NCI-H2029 treated with DMSO at 0.1 percent for 48 hours (cell line): ENCODE results near the gene DAAM1.

Experiments used
- DNase-seq: peaks from one replicate; lab custom pipeline; 2025; lab: John Stamatoyannopoulos, UW

Gene DAAM1

DNA sequence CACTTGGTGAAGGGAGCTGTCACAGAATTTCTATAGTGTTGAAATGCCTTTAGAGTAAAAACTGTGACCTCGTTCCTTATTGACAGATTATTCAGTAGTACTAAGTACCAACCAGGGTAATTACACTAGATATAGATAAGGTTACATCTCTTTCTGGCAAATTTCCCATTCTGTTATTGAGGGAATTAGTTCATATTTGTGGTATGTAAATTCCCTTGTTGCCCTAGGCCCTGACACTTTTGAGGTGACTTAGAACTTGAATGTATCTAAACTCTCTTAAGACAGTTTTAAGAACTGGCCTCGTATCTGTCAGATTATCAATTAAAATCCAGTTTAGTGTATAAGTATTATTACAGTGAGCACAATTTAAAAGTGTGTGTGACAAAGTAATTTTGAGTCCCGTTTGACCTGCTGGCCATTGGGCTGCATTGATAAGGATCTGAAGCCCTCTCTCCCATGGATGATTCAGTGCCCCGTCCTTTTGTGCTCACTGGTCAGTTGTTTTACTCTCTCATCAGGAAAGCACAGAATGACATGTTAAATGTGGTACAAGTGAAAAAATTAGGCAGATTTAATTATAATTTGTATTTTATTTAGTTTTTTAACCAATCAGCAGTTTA is 153.5 kb downstream of the DAAM1 start:
- no peak for DNase-seq

DNA sequence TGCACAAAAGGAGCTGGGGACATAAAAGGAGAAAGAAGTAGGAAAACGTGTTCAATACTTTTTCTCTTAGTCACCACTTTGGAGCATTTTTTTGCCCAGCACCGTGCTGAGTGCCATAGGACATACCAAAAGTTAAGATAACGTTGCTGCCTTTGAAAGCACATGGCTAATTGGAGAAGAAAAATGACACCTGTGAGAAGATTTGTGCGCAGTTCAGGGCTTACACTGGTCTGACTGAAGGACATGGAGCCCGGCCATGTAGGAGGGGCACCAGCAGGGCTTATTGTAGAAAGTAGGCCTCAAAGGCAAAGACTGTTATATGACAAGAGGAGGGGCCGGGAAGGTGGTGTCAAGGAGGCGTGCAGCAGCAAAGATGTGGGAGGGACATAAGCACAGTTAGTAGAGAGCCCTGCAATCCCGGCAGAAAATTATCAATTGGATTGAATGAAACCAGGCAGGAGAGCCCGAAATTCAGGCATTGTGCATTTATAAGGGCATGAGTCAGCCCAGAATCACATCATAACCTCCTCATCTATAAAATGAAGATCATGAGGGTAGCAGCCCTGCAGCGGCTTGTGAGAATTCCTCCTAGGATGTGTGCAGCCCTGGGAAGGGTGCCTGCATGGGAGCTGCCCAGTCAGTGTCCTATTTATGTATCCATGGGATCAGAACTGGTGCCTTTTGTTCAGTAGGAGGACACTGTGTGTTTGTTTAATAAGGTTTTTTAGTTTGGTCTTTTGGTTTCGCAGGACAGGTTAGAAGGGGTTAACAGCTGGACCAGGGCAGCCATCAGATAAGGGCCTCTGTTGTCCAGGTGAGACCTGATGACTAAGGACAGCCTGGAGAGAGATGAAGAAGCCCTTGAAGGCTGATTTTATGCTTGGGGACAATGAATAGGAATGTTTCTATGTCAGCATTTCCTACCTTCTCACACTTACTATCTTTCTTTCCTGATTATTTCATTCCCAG is 154.3 kb downstream of the DAAM1 start:
- no peak for DNase-seq

- DNase-seq = peak; percentile 48
Observed at GRCh38 chr14:59343585-59343984, 155.1 kb downstream of the DAAM1 start.

- DNase-seq = no peak
Observed at GRCh38 chr14:59344016-59344415, 155.5 kb downstream of the DAAM1 start.

DNA sequence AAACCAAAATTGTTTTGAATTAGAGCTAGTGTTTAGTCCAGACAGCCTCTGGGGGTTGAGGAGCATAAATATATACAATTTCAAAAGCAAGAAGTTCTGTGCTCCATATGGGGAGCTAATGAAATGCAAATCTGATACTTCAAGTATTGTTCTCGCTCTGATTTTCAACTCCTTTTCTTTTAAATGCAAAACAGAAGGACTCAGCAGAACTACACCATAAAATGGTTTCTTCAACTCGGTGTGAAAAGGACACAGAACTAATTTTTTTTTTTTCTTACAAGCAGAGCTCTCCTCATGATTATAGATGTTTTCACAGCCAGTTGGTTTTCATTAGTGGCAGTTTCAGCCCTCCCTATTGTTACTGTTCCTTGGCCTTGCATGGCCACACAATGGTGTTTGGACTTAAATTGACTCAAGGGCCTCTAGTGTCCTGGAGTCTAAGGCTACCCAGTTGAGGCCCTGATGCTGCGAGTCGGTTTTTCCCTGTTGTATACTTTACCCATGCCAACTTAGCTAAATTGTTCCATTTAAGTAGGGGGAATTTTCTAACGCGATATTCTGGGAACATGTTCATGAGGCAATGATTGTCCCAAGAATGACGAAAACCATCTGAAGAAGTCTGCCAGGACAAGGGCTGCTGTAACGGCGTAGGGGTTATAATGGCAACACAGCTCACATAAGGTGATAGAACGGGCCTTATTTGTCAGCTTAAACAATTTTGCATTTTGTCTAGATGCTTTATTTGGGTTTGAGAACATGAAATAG is 156.4 kb downstream of the DAAM1 start:
- DNase-seq = no peak

DNA sequence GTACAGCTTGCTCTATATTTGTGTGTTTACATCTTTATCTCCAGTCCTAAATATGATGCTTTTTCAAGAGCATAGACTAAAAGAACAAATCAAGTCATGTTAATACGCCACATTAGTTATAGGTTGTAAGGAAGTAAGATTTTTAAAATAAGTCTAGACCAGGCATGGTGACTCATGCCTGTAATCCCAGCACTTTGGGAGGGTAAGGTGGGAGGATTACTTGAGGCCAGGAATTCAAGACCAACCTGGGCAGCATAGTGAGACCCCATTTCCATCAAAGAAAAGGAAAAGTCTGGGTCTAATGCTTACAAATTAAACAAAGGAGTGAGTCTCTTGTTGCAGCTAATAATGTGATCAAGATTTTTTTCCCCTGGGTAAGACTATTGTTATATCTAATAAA is 157.9 kb downstream of the DAAM1 start:
- DNase-seq = no peak

- no peak for DNase-seq
Observed at GRCh38 chr14:59346796-59347510, 158.5 kb downstream of the DAAM1 start.

GRCh38 chr14:59347511-59347900 is 159.0 kb downstream of the DAAM1 start:
- DNase-seq = no peak

GRCh38 chr14:59347915-59348314 is 159.4 kb downstream of the DAAM1 start:
- DNase-seq = no peak

DNA sequence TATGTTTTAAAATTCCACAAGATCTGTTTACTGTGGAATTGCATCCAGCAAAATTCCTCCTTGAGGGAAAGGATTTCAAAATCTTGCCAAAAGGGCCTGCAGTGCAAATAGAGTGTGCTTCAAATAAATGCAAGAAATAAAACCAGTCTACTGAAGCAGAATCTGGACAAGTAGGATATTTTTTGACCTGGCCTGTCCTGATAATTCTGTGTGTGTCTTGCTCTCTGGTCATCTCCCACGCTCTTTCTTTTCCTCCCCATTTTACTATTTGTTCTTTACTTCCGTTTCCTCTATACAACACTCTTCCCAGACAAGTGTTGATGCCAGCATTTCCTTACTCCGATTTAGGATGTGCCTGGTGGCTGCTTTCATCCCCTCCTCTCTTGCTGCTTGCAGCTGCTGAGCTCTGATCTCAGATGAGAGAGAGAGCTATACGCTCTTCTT is 160.8 kb downstream of the DAAM1 start:
- no peak for DNase-seq

DNA sequence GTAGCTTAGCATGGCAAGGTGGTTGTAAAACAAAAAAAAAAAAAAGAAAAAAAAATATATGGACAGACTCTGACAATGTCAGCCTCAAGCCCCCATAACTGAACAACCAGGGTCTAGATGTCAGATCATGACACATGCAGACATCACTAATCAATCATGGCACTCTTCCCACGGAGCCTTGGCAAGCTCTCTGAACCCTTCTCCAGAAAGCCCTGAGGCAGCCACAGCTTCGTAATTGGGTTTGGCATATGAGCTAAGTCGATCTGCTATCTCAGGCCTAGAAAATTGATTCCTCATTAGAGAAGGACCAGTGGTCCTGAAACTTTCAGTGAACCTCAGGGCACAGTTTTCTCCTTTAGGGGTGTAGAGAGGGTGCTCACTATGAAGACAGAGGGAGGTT is 164.5 kb downstream of the DAAM1 start:
- DNase-seq = no peak

DNA sequence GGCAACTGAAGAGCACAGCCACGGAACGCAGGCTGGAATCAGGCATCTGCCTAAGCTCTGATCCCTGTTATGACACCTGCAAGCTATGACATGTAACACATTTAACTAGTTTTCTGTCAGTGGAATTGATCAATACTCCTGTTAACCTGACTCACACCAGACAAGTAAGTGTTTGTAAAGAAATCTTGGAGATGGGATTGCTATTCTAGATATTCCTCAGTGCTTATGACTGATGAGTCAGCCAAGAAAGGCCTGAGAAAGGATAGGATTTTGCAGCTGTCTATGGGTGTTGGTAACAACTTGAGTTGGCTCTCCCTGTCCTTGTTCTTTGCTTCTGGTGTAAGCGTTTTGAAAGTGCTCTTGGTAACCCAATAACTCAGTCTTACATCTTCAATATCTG is 166.2 kb downstream of the DAAM1 start:
- no peak for DNase-seq

GRCh38 chr14:59355091-59355490 is 166.6 kb downstream of the DAAM1 start:
- no peak for DNase-seq

- DNase-seq = peak; percentile 93
Observed at GRCh38 chr14:59356312-59356711, 167.8 kb downstream of the DAAM1 start.

- DNase-seq = no peak
Observed at GRCh38 chr14:59356767-59357166, 168.3 kb downstream of the DAAM1 start.

GRCh38 chr14:59358102-59358501 is 169.6 kb downstream of the DAAM1 start:
- DNase-seq = peak; percentile 25

GRCh38 chr14:59358784-59359183 is 170.3 kb downstream of the DAAM1 start:
- no peak for DNase-seq

GRCh38 chr14:59359431-59360124 is 171.1 kb downstream of the DAAM1 start:
- peak; percentile 28 for DNase-seq

GRCh38 chr14:59360233-59360632 is 171.8 kb downstream of the DAAM1 start:
- DNase-seq = no peak

DNA sequence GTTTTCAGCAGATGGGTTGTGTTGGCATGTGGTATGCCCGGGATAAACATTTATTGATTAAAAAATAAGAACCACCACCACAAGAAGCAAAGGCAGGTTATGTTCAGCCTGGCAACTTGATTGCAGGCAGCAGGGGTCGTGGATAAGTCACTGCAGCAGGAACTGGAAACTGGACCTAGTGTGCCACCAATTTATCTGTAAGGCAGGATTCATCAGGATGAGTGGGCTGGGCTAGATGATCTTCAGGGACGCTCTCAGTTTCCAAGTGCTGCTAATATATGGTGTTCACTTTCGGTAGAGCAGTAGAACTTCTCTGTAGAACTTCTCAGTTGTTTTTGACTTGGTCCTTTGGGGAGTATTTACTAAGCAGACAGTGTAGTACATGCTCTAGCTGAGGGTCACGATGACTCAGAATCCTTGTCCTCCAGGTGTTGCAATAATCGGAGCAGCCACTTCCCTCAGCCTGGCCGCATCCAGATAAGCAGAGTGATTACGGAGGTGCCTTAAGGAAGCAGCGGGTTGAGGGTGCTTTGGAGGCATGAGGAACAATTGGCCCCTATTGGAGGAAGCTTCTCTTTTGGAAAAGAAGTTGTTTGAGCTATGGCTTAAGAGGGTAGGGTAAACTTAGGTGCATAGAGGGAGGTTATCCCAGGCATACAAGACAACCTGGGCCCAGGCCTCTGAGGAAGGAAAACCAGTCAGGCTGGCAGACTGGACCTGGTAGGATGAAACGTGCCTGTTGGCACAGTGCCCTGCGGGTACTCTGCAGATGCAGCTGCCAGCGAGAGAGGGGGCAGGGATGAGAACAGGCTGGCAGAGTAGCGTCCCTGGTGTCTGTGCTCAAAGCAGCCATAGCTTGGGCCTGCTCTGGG is 172.7 kb downstream of the DAAM1 start:
- peak; percentile 99 for DNase-seq
